NCI-H2081 treated with DMSO at 0.1 percent for 48 hours (cell line): Measurements from ENCODE around the gene NBAS.

Experiments
- DNase-seq: peaks from one replicate; lab custom pipeline; 2025; lab: John Stamatoyannopoulos, UW

The NBAS gene

DNA sequence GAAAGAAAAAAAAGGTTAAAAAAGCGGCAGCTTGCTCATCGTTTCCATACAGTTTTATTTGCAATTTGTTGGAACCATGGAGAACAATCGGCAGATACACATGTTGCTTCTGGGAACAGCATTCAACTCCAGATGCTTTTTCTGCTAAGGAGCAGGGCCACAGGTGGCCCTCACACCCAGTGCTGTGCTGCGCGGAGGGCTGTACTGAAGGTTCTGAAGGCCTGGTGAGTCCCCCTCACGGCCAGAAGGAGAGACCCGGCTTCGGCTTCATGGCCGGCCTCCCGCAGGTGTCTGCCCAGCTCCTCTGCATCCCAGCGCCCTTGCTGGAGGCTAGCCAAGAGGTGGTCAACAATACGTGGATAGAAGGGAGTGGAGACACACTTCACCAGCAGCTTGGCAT, 394.3 kb downstream of the NBAS start:
- DNase-seq, result no peak

DNA sequence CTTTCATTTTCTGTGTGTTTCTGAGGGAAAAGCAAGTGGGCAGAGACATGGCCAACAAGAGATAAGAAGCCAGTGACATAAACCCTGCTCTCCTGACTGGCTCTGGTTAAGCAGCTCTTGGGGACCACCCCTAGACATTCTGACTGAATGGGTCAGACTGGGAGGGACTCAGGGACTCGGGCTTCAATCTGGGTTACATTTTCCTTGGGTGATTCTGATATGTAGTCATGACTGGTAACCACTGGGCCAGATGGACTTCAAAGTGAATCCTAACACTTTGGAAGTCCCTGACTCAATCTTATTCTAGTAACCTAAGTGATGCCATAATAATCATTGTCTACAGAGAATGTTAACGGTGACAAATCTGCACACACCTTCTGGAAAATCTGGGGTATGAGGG, 397.8 kb downstream of the NBAS start:
- no peak for DNase-seq

DNA sequence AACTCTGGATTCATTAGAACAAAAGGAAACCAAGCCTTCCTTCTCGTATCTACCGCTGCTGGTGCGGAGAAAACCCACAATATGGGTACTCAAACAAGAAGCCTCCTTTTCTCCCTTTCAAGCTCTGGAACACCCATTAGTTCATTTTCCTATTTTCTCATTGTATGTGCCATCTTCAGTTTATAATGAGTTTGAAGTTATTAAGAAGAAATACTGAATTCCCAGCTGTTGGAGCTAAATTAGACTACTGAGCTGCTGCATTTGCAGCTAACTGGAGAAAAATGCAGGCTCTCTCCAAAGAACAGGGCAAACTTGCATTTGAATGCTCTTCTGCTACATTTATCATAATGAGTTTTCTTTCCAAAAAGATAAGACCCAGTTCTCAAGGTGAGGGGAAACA, 398.5 kb downstream of the NBAS start:
- DNase-seq, result no peak

DNA sequence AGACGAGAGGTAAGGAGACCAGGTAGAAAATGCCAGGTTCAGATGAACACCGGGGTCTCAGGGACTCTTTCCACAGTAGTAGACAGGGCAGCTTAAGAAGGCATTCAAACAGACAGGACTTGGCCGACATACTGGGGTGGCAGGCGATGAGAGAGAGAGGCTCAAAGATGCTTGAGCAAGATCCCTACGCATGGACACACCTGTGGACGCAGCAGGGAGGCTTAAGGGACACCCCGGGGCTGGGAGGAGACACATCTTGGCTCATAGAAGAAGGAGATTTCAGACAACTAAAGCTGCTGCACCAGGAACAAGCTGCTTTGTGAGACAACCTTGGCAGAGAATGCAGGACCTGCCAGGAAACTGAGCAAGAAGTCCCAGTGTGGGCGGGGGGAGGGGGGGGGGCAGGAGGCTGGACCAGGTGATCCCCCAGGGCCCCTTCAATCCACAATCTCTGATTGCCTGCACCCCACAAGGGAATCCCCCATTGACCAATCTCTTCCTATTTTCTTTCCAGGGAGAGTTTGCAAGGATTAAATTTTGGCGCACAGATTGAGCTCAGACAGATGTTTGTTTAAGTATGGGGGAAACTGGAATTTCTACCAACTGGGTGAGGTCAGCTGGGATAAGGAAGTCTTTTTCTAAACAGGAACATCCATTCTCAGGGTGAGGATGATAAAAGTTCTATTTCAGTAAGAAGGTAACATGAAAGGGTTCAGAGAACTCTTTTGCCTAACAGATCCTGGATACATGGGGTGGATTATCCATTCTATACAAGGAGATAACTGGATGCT, 400.7 kb downstream of the NBAS start:
- no peak for DNase-seq

DNA sequence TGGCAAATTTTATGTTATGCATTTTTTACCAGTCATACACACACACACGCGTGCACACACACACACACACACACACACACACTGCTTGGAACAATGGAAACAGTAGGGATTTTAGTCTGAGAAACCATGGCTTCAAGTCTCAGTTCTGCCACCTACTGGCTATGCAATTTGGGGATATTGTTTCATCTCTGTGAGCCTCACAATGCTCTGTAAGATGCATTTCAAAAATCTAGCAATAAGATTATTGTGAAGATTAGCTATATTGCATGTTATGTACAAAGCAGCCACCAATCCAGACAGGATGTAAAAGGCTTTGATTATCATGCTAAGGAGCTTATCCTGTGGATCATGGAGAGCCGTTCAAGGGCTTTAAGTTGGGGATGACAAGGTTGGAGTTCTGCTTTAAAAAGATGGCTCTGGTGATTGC, 401.4 kb downstream of the NBAS start:
- DNase-seq, result no peak

DNA sequence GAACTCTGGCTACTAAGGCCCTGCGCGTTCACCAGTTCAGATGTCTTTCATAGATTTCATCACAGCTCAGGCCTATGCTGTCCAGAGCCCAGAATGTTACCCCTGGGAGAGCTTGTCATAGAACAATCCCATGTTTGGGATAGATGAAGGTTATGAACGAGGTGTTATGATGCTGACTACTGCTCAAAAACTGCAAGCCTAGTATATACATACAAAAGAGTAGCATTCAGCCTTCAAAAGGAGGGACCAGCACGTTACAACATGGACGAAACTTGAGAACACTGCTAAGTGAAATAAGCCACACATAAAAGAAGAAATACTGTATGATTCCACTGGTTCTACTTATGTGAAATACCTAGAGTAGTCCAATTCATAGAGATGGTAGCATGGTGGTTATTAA, 401.9 kb downstream of the NBAS start:
- no peak for DNase-seq

DNA sequence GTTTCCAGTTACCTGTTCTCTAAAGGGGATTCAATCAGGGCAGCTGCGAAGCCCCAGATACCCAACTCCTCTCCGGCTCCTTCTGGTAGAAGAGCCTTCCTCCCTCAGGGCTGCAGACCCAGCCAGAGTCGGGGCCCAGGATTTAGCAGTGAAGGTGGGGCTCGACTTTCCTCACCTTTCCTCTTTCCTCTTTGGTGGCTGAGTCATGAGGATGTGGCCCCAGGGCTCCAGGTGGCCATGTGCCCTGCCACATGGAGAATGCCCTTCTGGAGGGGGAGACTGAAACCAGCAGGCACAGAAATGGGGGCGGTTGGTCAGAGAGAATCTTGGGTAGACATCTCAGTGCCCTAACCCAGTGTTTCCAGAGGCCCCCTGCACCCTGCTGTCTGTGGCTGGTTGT, 402.6 kb downstream of the NBAS start:
- no peak for DNase-seq

DNA sequence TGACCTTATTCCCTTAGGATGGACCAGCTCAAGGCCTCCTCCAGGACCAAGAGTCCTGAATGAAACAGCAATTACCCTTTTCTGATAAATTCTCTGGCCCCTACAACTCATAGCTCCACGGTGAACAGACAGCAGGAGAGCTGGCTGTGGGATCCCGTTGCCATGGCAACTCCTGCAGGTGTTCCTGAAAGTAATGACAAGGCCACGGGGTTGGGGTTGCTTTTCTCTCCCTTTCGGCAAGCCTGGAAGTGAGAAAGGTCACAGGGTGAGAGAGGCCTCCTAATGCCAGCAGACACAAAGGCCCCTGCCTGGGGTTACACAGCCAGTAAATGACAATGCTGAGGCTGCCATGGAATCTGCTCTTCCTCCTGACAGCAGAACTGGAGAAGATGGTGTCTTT, 403.0 kb downstream of the NBAS start:
- no peak for DNase-seq

DNA sequence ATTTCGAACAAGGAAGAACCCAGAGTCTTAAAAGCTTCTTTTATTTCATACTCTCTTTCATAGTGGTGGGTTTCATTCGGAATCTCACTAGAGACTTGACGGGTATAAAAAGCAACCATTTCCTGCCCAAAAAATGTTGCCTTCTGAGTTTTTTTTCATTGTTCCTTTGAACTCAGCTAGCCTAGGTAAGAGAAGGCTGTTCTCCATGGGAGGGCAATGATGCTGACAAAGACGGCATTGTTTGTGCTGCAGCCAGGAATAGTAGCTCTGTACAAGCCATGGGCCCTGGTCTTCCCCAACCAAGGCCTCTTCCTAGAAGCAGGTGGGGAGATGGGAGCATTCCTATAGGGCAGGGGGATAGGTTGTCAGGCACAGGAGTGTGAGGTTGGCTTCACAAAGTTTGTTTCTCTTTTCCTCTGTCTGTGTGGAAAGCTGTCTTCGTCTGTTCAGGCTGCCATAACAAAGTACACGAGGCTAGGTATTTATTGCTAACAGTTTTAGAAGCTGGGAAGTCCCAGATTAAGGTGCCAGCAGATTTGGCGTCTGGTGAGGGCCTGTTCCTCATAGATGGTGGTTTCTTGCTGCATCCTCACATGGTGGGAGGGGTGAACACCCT, 405.1 kb downstream of the NBAS start:
- DNase-seq, result no peak

DNA sequence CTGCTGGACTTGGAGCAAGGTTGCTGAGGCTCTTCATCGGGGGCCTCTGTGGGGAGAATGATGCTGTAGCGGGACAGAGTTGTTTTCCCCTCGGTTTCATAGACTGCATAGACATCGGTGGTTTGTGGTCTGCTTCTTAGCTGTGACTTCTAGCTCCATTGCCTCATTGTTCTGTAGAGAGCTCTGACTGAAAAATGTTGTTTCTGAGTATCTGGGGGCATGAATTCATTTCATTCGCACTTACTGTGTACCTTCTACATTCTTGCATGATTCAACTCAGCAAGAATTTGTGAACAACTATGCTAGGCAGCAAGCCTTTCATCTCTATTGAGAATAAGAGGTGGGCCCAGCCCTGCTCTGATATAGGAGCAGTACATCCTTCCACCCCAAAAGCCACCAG, 406.8 kb downstream of the NBAS start:
- no peak for DNase-seq

DNA sequence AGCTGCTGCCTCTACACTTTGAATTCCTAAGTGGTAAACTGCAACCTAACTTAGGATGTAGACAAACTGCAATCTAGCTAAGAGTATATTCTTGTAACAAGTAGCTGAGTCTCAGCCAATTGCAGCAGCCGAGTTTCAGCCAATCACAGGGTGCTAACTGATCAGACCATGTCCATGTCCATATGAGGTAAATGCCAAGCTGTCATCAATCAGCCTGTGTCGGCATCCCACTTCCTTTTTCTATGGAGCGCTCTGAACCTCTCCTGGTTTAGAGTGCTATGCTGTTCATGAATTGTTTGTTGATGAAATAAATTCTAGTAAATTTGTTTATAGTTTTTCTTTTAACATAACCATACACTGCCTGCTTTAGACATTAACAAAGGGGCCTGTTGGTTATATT, 408.8 kb downstream of the NBAS start:
- DNase-seq, result no peak

DNA sequence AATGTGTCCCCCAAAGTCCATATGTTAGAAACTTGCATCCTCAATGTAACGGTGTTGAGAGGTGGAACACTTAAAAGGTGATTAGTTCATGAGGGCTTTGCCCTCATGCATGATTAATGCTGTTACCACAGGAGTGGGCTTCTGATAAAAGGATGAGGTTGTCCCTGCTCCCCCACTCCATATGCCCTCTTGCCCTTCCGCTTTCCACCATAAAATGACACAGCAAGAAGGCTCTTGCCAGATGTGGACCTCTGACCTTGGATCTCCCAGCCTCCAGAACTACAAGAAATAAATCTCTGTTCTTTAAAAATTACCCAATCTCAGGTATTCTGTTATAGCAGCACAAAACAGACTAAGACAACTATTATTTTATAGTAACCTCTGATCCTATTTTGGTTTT, 412.1 kb downstream of the NBAS start:
- no peak for DNase-seq

DNA sequence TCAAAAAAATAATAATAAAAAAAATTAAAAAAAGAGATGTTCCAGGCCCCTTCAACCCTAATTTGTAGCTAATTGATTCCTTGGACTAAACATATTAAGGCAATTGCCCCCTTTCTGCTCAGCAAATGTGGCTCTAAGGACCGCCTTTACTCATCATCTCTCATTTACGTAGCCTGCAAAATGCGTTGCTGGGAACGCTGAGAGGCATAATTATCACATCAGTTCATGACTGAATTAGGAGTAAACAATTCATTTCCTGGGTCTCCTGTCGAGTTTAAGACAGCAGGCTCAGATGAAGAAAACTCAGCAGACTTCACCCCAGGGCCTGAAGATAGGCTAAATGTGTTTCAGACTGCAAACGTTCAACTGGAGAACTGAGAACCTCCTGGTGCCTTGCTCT, 413.5 kb downstream of the NBAS start:
- no peak for DNase-seq

DNA sequence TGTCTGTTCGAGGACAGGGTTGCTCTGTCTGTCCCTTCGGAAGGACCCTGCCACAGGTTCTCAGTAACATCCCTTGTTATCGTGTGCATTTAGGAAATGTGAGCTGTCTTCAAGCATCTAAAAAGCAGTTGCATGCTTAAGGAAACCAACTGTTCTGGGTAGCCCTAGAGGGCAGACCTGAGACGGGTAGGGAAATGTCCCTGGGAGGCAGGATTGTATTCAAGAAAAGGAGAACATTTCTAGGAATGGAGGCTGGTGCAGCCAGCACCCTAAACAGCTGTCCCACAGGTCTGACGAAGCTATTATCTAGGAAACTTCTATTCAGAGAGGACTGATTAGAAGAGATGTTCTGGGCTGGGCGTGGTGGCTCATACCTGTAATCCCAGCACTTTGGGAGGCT, 414.2 kb downstream of the NBAS start:
- no peak for DNase-seq

DNA sequence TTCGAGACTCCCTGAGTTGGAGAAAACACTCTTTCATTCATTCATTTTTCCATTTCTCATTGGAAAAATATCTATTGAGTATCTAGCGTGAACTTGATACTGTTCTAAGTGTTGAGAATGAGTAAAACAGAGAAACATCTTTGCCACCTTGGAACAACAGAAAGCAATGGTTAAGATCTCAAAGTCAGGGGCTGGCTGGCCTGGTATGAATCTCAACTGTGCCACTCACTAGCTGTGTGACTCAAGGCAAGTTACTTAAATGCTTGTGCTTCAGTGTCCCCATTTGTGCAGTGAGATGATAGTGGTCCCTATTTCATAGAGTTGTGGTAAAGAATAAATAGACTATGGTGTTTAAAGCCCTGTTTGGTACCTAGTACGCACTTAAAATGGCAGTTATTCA, 415.2 kb downstream of the NBAS start:
- DNase-seq, result no peak

DNA sequence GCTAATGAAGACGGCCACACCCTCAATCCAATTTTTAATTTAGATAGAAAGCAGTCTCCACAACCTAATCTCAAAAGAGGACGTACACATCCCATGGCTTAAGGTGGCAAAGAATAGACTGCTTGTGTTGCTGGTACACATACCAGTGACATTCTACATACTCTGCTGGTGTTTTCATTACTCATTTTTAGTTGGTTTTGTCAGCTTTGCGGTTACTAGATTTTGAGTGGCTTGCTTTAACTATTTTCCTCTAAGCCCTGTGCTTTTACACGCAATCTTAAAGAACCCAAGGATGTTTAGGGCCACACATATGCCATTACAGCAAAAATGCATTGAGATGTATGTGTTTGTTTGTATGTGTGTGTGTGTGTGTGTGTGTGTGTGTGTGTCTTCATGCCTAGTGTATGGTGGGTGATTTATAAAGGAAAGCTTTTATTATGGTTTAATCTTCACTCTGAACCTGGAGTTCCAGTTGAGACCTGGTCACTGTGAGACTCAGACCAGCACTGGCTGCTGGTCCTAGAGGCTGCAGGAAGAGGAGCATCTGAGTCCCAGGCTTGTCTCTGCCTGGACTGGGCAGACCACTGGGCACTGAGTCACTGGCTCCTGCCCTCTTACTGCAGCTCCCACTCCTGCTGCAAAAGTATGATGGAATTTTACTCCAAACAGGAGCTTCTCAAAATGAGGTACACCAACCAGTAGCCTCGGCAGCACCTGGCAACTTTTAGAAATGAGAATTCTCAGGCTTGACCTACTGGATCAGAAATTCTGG, 415.9 kb downstream of the NBAS start:
- DNase-seq, result no peak

DNA sequence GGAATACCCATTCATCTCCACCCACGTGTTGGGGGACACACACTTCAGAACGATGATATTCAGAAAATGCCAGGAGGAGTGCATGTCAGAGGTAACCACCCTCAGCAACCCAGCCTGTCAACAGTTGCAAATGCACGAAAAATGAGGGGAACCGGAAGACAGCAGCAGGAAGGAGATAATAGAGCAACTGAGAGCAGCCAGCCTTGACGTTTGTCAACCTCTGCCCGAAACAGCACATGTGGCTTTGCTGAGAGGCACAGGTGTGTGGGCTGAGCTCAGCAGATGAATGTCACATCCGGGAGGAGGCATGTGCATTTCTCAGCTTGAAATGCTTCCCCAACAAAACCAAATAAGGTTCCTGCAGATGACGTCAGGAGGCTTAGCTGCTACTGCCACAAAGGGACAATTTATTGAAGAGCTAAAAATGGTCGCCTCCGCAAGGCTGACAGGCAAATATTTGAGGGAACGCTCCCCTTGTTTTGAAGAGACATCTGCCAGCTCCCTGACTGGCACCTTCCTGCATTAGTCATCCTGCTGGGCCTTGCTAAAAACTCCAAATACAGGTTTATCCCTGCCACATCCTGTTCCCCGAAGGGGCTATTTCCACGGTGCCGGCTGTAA, 419.0 kb downstream of the NBAS start:
- peak; percentile 35 for DNase-seq

DNA sequence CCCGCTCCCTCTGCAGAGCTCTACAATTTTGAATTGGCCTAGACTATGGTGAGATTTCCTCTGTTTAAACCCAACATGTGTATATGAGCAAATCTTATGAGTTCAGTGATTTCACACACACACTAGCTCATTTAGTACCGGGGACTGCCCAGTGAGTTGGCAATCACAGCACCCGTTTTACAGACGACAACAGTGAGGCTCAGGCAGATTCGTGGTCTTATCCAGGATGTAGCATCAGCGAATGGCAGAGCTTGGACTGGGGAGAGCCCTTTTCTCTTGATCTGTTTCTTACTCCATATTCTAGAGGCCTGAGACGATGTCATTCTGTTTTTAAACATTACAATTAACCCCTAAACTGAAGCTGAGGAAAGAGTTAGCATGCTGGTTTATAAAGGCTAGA, 419.9 kb downstream of the NBAS start:
- no peak for DNase-seq

DNA sequence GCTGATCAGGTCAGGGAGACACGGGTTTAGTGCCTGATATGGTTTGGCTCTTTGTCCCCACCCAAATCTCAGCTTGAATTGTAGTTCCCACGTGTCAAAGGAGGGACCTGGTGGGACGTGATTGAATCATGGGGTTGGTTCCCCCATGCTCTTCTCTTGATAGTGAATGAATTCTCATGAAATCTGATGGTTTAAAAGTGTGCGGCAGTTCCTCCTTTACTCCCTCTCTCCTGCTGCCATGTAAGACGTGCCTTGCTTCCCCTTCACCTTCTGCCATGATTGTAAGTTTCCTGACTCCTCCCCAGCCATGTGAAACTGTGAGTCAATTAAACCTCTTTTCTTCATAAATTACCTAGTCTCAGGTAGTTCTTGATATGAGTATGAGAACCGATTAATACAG, 424.5 kb downstream of the NBAS start:
- DNase-seq, result no peak

DNA sequence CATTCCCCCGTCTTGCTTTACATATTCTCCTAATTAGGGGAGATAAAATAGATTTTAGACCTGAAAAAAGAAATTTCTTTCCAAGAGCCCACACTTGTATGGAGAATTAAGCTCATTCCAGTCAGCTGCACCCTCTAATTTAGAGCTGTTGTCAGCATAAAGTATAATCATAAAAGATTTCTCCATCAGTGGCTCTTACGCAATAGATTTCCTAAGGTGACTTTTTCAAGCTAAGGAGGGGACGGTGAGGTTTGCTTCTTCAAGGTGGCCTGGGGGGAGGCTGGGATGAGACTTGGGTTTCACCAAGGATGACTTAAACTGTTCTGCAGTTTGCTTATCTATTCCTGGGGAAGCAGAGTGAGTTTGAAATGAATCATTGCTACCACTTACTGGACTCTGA, 426.2 kb downstream of the NBAS start:
- no peak for DNase-seq

DNA sequence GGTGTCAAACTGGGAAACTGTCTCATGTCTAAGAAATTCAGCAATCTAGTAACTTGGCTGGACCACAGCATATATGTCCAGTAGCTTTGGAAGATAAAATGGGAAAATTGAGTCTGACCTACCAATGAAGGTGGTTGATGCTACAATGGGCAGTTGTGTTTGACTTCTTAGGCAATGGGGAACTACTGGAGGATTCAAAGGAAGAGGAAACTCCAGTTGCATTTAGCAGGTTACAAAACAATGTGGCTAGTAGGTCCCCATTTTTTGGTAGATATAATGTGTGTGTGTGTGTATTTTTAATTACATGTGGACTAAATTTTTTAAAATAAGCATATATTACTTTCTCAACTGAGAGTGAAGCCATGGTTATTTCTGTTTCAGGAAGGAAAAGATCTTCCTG, 427.7 kb downstream of the NBAS start:
- no peak for DNase-seq

DNA sequence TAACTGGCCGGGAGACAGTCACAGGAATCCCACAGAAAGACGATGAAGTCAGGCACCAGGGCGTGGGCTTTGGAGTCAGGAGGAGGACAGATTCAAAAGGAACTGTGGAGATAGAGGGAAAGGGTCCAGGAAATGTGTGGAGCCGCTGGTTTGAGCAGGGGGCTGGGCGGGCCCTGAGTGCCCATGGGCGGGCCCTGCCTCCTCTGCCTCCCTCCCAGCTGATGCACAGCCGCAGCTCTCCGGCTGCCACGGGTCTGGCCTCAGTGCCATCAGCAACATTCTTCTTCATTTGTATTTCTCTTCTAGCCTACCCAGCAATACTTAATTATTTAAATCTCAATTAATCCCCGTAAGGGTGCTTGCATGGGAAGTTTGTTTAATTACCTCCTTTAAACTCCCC, 432.3 kb downstream of the NBAS start:
- DNase-seq, result no peak

DNA sequence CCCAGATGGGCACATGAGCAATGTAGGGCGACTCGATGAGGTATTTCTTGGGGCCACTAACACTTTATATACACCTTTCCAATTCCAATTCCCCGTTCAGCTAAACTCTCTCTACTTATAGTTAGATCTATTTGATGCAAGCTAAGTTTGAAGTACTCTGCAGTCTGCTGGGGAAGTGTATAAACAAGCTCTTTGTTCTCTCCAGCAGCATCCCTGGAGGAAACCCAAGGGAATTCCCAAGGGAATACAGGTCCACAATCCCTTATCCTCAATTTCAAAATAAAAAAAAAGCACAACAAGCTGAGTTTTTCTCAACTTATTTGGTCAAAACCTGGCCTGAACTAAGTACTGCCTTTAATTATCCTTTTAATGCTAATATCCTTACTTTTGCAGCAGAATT, 433.3 kb downstream of the NBAS start:
- no peak for DNase-seq
